Natural killer cell (primary cell): Measurements from ENCODE around the gene AKTIP. TPM values are rescaled to one million over a fixed set of nuclear protein-coding genes. Genes with fewer than 3 reads are reported as not detected.

Experiments
- ATAC-seq, 3 donors: fragments of 150-1000 bp in 2 of 3; fragments of 200-7000 bp in 1 of 3; cut with Tn5 transposase; 1 replicate in 1 of 3; 2 replicates in 2 of 3; pipeline ENCODE4 v1.10.0; 2021; ENCODE audit warnings: mild to moderate bottlenecking in 2 of 3, moderate library complexity in 2 of 3
- DNase-seq, 2 donors: peaks; one replicate each; pipeline versions ENCODE4 v3.0.0 to v3.0.0-alpha.2; 2013 to 2021; ENCODE audit warnings: mixed read lengths in 1 of 2
- H3K27ac ChIP-seq: one replicate; pipeline ENCODE4 v1.5.1; 2013; ENCODE audit warnings: mild to moderate bottlenecking, low read length
- H3K27me3 ChIP-seq: one replicate; pipeline ENCODE4 v1.6.1; 2013; ENCODE audit warnings: low read length; ENCODE audit not compliant: control insufficient read depth, insufficient read depth
- H3K36me3 ChIP-seq: one replicate; pipeline ENCODE4 v1.6.1; 2013; ENCODE audit warnings: low read length; ENCODE audit not compliant: control insufficient read depth, insufficient read depth
- H3K4me1 ChIP-seq: one replicate; pipeline ENCODE4 v1.6.1; 2013; ENCODE audit warnings: low read length; ENCODE audit not compliant: control insufficient read depth, insufficient read depth
- H3K4me3 ChIP-seq: one replicate; pipeline ENCODE4 v1.5.1; 2013; ENCODE audit warnings: low read length
- H3K9me3 ChIP-seq: one replicate; pipeline ENCODE4 v1.6.1; 2013; ENCODE audit warnings: low read length; ENCODE audit not compliant: control insufficient read depth, insufficient read depth
- H3K27ac Mint-ChIP-seq, 2 donors: one replicate each; pipeline ENCODE4 v1.8.0; 2022; ENCODE audit warnings: mild to moderate bottlenecking in 2 of 2, mixed read lengths in 2 of 2, moderate library complexity in 1 of 2
- H3K27me3 Mint-ChIP-seq, 2 donors: one replicate each; pipeline ENCODE4 v1.8.0; 2022; ENCODE audit warnings: low read depth in 2 of 2, mixed read lengths in 2 of 2
- H3K36me3 Mint-ChIP-seq: one replicate; pipeline ENCODE4 v1.8.0; 2022; ENCODE audit warnings: mixed read lengths
- H3K4me1 Mint-ChIP-seq, 2 donors: one replicate each; pipeline ENCODE4 v1.8.0; 2022; ENCODE audit warnings: mixed read lengths in 2 of 2
- H3K4me3 Mint-ChIP-seq: one replicate; pipeline ENCODE4 v1.8.0; 2022; ENCODE audit warnings: mild to moderate bottlenecking, moderate library complexity, mixed read lengths
- H3K9me3 Mint-ChIP-seq, 2 donors: one replicate each; pipeline ENCODE4 v1.8.0; 2022; ENCODE audit warnings: mixed read lengths in 2 of 2
- CTCF ChIP-seq: fragments of 200-600 bp; IDR thresholded peaks from one replicate; pipeline ENCODE4 v1.8.0; 2022; ENCODE audit warnings: antibody characterized with exemption
- WGBS: methylation state at CpG from one replicate; pipeline ENCODE4 v1.1.7; 2013; ENCODE audit warnings: missing lambda C conversion rate; ENCODE audit not compliant: insufficient coverage; 5-methylcytosine and 5-hydroxymethylcytosine counted together
- intact Hi-C: fragments of 100-400 bp; cut with micrococcal nuclease; formaldehyde crosslinking; loops from one replicate; pipeline ENCODE4 v1.14.2; 2022
- total RNA-seq, 4 donors: library from RNA; stranded (reverse); fragments of 120-200 nt in 1 of 4; gene quantifications; one replicate each; pipeline versions ENCODE4 v1.2.3 to v1.2.4, GENCODE V29; 2013 to 2022

Gene AKTIP
- total RNA-seq, 3 donors from 2014 or later (not counting 1 experiment from before 2014, with no cell fraction given): 22.0 to 33.2 (median 23.2) TPM

DNA sequence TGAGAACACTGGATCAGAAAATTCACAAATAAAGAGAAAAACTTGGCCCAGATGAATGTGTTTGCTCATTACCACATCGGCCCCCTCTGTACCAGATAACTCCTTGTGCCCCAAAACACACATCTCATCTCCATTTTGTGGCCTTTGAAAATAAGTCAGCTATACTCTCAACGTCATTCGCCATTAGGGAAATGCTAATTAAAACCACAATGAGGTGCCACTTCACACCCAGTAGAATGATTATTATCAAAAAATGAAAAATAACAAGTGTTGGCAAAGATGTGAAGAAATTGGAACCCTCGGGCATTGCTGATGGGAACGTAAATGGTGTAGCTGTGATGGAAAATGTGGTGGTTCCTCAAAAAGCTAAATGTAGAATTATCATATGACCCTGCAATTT lies 34.6 kb upstream of the AKTIP start:
- Histone ChIP-seq H3K4me3 (no peak overlapping the region), H3K27me3 (no peaks in the 10 kb centered on the region), H3K9me3 (no peaks in the 10 kb centered on the region), H3K27ac (no peak overlapping the region), H3K36me3 (no peaks in the 10 kb centered on the region), H3K4me1 (peaks cover 12% of the 10 kb centered on the region)
- Mint-ChIP-seq H3K4me1 (peaks cover 35 to 38% of the 10 kb centered on the region in 2 donors), H3K9me3 (no peaks in the 10 kb centered on the region), H3K4me3 (peak overlapping the region; percentile 33), H3K27me3 (peaks cover 0 to 6% of the 10 kb centered on the region in 2 donors), H3K27ac (peak overlapping the region; percentile 76), H3K36me3 (peaks cover 8% of the 10 kb centered on the region)
- WGBS: 57% methylated on average over 5 of the region's 5 CpGs
- peak in 1 of 2 donors; percentile 50 for DNase-seq
- TF ChIP-seq CTCF: no peak
- intact Hi-C loops: loop anchor here (2.0 kb wide), 1 partner anchor 375 kb away; no protein-coding TSS in a partner anchor
- peak; percentile 47 to 57 (median 48) for ATAC-seq

DNA sequence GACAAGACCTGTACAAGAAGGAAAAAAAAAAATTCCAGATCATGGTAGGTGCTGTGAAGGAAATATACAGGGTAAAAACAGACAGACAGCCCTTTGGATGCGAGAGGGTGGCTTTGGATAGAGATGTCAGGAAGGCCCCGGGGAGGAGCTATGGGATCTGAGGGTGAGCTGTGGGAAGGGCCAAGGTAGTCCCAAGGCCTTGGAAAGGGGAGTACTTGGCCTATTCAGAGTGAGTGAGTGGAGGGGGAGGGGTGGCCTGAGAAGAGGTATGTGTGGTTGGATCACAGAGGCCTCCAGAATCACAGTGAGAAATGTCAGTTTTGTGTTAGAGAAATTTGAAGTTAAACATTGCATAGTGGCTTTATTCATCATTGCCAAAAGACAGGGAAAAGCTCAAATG lies 31.2 kb upstream of the AKTIP start:
- TF ChIP-seq CTCF: no peak
- peaks cover 8% of the 10 kb centered on the region for H3K36me3 Mint-ChIP-seq
- ATAC-seq: no peak
- no peaks in the 10 kb centered on the region for H3K9me3 ChIP-seq
- no peaks in the 10 kb centered on the region for H3K36me3 ChIP-seq
- 97% methylated on average over 2 of the region's 2 CpGs for WGBS
- no peaks in the 10 kb centered on the region for H3K27me3 ChIP-seq
- no peak overlapping the region for H3K4me3 Mint-ChIP-seq
- no peaks in the 10 kb centered on the region for H3K9me3 Mint-ChIP-seq
- H3K4me1 Mint-ChIP-seq: peaks cover 38% of the 10 kb centered on the region in 2 donors
- H3K27ac Mint-ChIP-seq: peak overlapping the region in 1 of 2 donors; percentile 56
- H3K4me3 ChIP-seq: no peak overlapping the region
- peaks cover 12% of the 10 kb centered on the region for H3K4me1 ChIP-seq
- H3K27me3 Mint-ChIP-seq: no peaks in the 10 kb centered on the region
- H3K27ac ChIP-seq: no peak overlapping the region
- intact Hi-C loops: no loop called here
- no peak for DNase-seq

DNA sequence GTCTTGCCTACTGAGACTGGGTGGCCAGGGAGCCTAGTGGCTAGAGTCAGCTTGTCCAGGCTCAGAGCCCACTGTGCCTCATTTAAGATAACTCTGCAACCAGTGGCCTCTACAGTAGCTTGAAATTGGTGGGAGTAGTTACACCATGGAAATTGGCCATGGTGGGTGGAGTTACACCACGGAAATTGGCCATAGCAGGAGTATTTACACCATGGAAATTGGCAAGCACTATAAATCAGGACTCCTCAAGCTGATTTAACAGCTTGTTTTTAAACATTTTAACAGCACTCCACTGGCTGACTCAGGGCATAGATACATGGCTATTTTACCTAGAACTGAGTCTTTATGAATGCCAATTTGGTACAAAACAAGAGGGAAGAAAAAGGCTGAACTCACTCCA lies 27.7 kb upstream of the AKTIP start:
- 83% methylated on average over 1 of the region's 1 CpG for WGBS
- Mint-ChIP-seq H3K27me3 (no peaks in the 10 kb centered on the region), H3K9me3 (no peaks in the 10 kb centered on the region), H3K36me3 (no peaks in the 10 kb centered on the region), H3K4me3 (no peak overlapping the region), H3K27ac (no peak overlapping the region), H3K4me1 (peaks cover 16 to 24% of the 10 kb centered on the region in 2 donors)
- H3K36me3 ChIP-seq: no peaks in the 10 kb centered on the region
- ATAC-seq (no peak), DNase-seq (no peak)
- H3K4me1 ChIP-seq: peaks cover 3% of the 10 kb centered on the region
- no peak for TF ChIP-seq CTCF
- intact Hi-C loops: no loop called here
- H3K27ac ChIP-seq: no peak overlapping the region
- no peak overlapping the region for H3K4me3 ChIP-seq
- no peaks in the 10 kb centered on the region for H3K27me3 ChIP-seq
- H3K9me3 ChIP-seq: no peaks in the 10 kb centered on the region

GRCh38 chr16:53530046-53530445 lies 27.0 kb upstream of the AKTIP start:
- 88% methylated on average over 10 of the region's 10 CpGs for WGBS
- Mint-ChIP-seq H3K27ac (no peak overlapping the region), H3K9me3 (no peaks in the 10 kb centered on the region), H3K27me3 (no peaks in the 10 kb centered on the region), H3K4me3 (no peak overlapping the region), H3K4me1 (peaks cover 15 to 24% of the 10 kb centered on the region in 2 donors), H3K36me3 (no peaks in the 10 kb centered on the region)
- no peak for ATAC-seq
- no peak for TF ChIP-seq CTCF
- peaks cover 1% of the 10 kb centered on the region for H3K4me1 ChIP-seq
- H3K9me3 ChIP-seq: no peaks in the 10 kb centered on the region
- no peak overlapping the region for H3K4me3 ChIP-seq
- intact Hi-C loops: no loop called here
- DNase-seq: no peak
- no peaks in the 10 kb centered on the region for H3K27me3 ChIP-seq
- H3K27ac ChIP-seq: no peak overlapping the region
- no peaks in the 10 kb centered on the region for H3K36me3 ChIP-seq
